Fibroblast of lung (primary cell): Measurements from ENCODE around the gene NDRG3.
A peak's percentile ranks its signal among the peaks of the same experiment; 100 is the strongest.

ENCODE experiments used
- CTCF ChIP-seq, 2 donors: IDR thresholded peaks in 1 of 2; conservative IDR thresholded peaks in 1 of 2; 1 replicate in 1 of 2; 2 replicates in 1 of 2; pipeline ENCODE4 v1.5.1; 2011 to 2012; ENCODE audit warnings: low read length in 2 of 2, control low read depth in 1 of 2, inconsistent platforms in 1 of 2, low read depth in 1 of 2, mild to moderate bottlenecking in 1 of 2
- EZH2 ChIP-seq: IDR thresholded peaks from 2 replicates; pipeline ENCODE4 v1.5.1; 2012; ENCODE audit warnings: low read length, control low read depth, mild to moderate bottlenecking; ENCODE audit errors: missing control alignments

- TF ChIP-seq CTCF (conservative IDR thresholded peaks at IDR 0.05 in 1 of 2, IDR thresholded peaks at IDR 0.05 in 1 of 2; ENCODE audit: low read depth in 1 of 2, low read length in 2 of 2) = peak in 1 of 2 donors; percentile 23
- TF ChIP-seq EZH2 = no peak
These were observed 79.6 kb downstream of the NDRG3 start for GRCh38 chr20:36666181-36666740.
